EH (cell line): ENCODE data around the gene MAP3K8.

Experiments
- DNase-seq: peaks from one replicate; pipeline ENCODE4 v3.0.0-alpha.2; 2015; ENCODE audit warnings: low read depth

The MAP3K8 gene

GRCh38 chr10:30433730-30434272 is at the start of gene MAP3K8:
Gene MAP3K8 (plus strand): TSS chr10:30434184. CDS start chr10:30438939, 4,755 bp downstream.
- DNase-seq = peak; percentile 95

GRCh38 chr10:30384701-30385201 is 49.2 kb upstream of the MAP3K8 start:
- peak; percentile 40 for DNase-seq

- no peak for DNase-seq
These were observed 47.0 kb upstream of the MAP3K8 start for GRCh38 chr10:30386801-30387588.

- peak; percentile 39 for DNase-seq
These were observed 46.2 kb upstream of the MAP3K8 start for GRCh38 chr10:30387646-30388243.

- DNase-seq = no peak
These were observed 44.4 kb upstream of the MAP3K8 start for GRCh38 chr10:30389543-30389942.

GRCh38 chr10:30390207-30390606 is 43.8 kb upstream of the MAP3K8 start:
- DNase-seq = no peak

- no peak for DNase-seq
These were observed 42.7 kb upstream of the MAP3K8 start for GRCh38 chr10:30391266-30391665.

- DNase-seq = peak; percentile 65
These were observed 41.4 kb upstream of the MAP3K8 start for GRCh38 chr10:30392564-30392990.

GRCh38 chr10:30396293-30396692 is 37.7 kb upstream of the MAP3K8 start:
- no peak for DNase-seq

- no peak for DNase-seq
These were observed 37.3 kb upstream of the MAP3K8 start for GRCh38 chr10:30396698-30397097.

- no peak for DNase-seq
These were observed 35.8 kb upstream of the MAP3K8 start for GRCh38 chr10:30398193-30398592.

- no peak for DNase-seq
These were observed 35.2 kb upstream of the MAP3K8 start for GRCh38 chr10:30398788-30399187.

GRCh38 chr10:30403494-30403893 is 30.5 kb upstream of the MAP3K8 start:
- no peak for DNase-seq

- no peak for DNase-seq
These were observed 29.4 kb upstream of the MAP3K8 start for GRCh38 chr10:30404540-30404939.

GRCh38 chr10:30411263-30411662 is 22.7 kb upstream of the MAP3K8 start:
- DNase-seq = no peak

- no peak for DNase-seq
These were observed 21.1 kb upstream of the MAP3K8 start for GRCh38 chr10:30412901-30413300.

- DNase-seq = peak; percentile 74
These were observed 19.9 kb upstream of the MAP3K8 start for GRCh38 chr10:30413996-30414576.

- DNase-seq = no peak
These were observed 18.4 kb upstream of the MAP3K8 start for GRCh38 chr10:30415593-30415992.

GRCh38 chr10:30417301-30417700 is 16.7 kb upstream of the MAP3K8 start:
- no peak for DNase-seq

- DNase-seq = no peak
These were observed 13.7 kb upstream of the MAP3K8 start for GRCh38 chr10:30420266-30420665.

- DNase-seq = no peak
These were observed 13.2 kb upstream of the MAP3K8 start for GRCh38 chr10:30420766-30421165.

GRCh38 chr10:30422151-30422695 is 11.8 kb upstream of the MAP3K8 start:
- no peak for DNase-seq
